ENCODE results near the gene TMEM117. TPM values are rescaled to one million over a fixed set of nuclear protein-coding genes. Genes with fewer than 3 reads are reported as not detected.

TMEM117 gene
- polyA plus RNA-seq, 1 donor (not counting 4 experiments of a cell fraction or from before 2014, with no cell fraction given) = 8.5 TPM

DNA sequence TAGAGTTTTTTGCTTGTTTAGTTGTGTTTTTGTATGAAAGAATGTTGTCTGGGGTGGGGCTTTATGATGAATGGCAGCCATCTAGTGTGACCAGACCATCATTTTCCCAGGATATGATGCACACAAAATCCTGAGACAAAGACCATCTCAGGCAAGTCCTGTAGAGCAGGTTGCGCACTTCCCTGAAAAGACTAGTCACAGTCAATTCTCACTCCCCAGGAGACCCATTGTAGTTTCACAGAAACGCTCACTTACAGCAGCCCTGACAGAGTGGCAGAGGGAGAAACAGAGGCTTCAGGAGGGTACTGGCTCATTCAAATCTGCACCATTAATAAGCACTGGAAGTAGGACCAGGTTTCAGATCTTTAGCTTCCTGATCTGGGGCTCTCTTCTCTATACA lies 183.2 kb downstream of the TMEM117 start:
- FAIRE-seq = peak; percentile 26
- Histone ChIP-seq H3K9me1 (ENCODE audit: control insufficient read depth, extremely low read depth, insufficient read depth, low read length) (no peaks in the 10 kb centered on the region), H4K20me1 (ENCODE audit: control insufficient read depth, extremely low read depth, insufficient read depth, low read length) (no peaks in the 10 kb centered on the region), H3K4me2 (ENCODE audit: control insufficient read depth, extremely low read depth, insufficient read depth, low read depth, low read length) (no peak overlapping the region), H3K9me3 (ENCODE audit: control insufficient read depth, low read depth, low read length) (no peaks in the 10 kb centered on the region), H2AFZ (ENCODE audit: control insufficient read depth, low read length) (no peak overlapping the region), H3K27me3 (ENCODE audit: control insufficient read depth, extremely low read depth, insufficient read depth, low read length) (no peaks in the 10 kb centered on the region), H3K79me2 (ENCODE audit: control insufficient read depth, insufficient read depth, low read length) (no peaks in the 10 kb centered on the region), H3K4me3 (ENCODE audit: control insufficient read depth in 2 of 3, extremely low read depth in 1 of 3, insufficient read depth in 2 of 3, low read depth in 1 of 3, low read length in 3 of 3) (no peak overlapping the region), H3K27ac (ENCODE audit: control insufficient read depth, insufficient read depth, low read length) (no peak overlapping the region), H3K4me1 (ENCODE audit: control insufficient read depth, extremely low read depth, insufficient read depth, low read length) (no peaks in the 10 kb centered on the region), H3K9ac (ENCODE audit: control insufficient read depth, extremely low read depth, insufficient read depth, low read length) (no peak overlapping the region), H3K36me3 (ENCODE audit: control insufficient read depth in 2 of 2, extremely low read depth in 1 of 2, insufficient read depth in 2 of 2, low read length in 2 of 2) (no peaks in the 10 kb centered on the region)
- dilution Hi-C loops (cut with MboI; ENCODE audit: extremely low pct_ligation_motif_present, low sequenced_read_pairs) = no loop called here
- TF ChIP-seq CTCF (optimal IDR thresholded peaks at IDR 0.05 in 1 of 3, IDR thresholded peaks at IDR 0.05 in 1 of 3, conservative IDR thresholded peaks at IDR 0.05 in 1 of 3; ENCODE audit: extremely low read depth in 1 of 3, insufficient read depth in 2 of 3, low read length in 3 of 3) = no peak
- TF ChIP-seq EZH2 (IDR thresholded peaks at IDR 0.05; ENCODE audit: low read length) = no peak
- DNase-seq (ENCODE audit: low read depth, low spot score) = no peak

GRCh38 chr12:44020555-44020954 lies 184.7 kb downstream of the TMEM117 start:
- Histone ChIP-seq H3K79me2 (ENCODE audit: control insufficient read depth, insufficient read depth, low read length) (no peaks in the 10 kb centered on the region), H3K9ac (ENCODE audit: control insufficient read depth, extremely low read depth, insufficient read depth, low read length) (no peak overlapping the region), H3K4me2 (ENCODE audit: control insufficient read depth, extremely low read depth, insufficient read depth, low read depth, low read length) (no peak overlapping the region), H2AFZ (ENCODE audit: control insufficient read depth, low read length) (no peak overlapping the region), H3K4me3 (ENCODE audit: control insufficient read depth in 2 of 3, extremely low read depth in 1 of 3, insufficient read depth in 2 of 3, low read depth in 1 of 3, low read length in 3 of 3) (no peak overlapping the region), H3K36me3 (ENCODE audit: control insufficient read depth in 2 of 2, extremely low read depth in 1 of 2, insufficient read depth in 2 of 2, low read length in 2 of 2) (no peaks in the 10 kb centered on the region), H3K9me1 (ENCODE audit: control insufficient read depth, extremely low read depth, insufficient read depth, low read length) (no peaks in the 10 kb centered on the region), H3K27me3 (ENCODE audit: control insufficient read depth, extremely low read depth, insufficient read depth, low read length) (no peaks in the 10 kb centered on the region), H4K20me1 (ENCODE audit: control insufficient read depth, extremely low read depth, insufficient read depth, low read length) (no peaks in the 10 kb centered on the region), H3K9me3 (ENCODE audit: control insufficient read depth, low read depth, low read length) (no peaks in the 10 kb centered on the region), H3K27ac (ENCODE audit: control insufficient read depth, insufficient read depth, low read length) (no peak overlapping the region), H3K4me1 (ENCODE audit: control insufficient read depth, extremely low read depth, insufficient read depth, low read length) (no peaks in the 10 kb centered on the region)
- dilution Hi-C loops (cut with MboI; ENCODE audit: extremely low pct_ligation_motif_present, low sequenced_read_pairs) = no loop called here
- no peak for TF ChIP-seq EZH2 (IDR thresholded peaks at IDR 0.05; ENCODE audit: low read length)
- DNase-seq (ENCODE audit: low read depth, low spot score) (no peak), FAIRE-seq (no peak)

GRCh38 chr12:44021471-44021971 lies 185.6 kb downstream of the TMEM117 start:
- Histone ChIP-seq H3K4me2 (ENCODE audit: control insufficient read depth, extremely low read depth, insufficient read depth, low read depth, low read length) (no peak overlapping the region), H3K9ac (ENCODE audit: control insufficient read depth, extremely low read depth, insufficient read depth, low read length) (no peak overlapping the region), H3K4me1 (ENCODE audit: control insufficient read depth, extremely low read depth, insufficient read depth, low read length) (no peaks in the 10 kb centered on the region), H3K79me2 (ENCODE audit: control insufficient read depth, insufficient read depth, low read length) (no peaks in the 10 kb centered on the region), H3K36me3 (ENCODE audit: control insufficient read depth in 2 of 2, extremely low read depth in 1 of 2, insufficient read depth in 2 of 2, low read length in 2 of 2) (no peaks in the 10 kb centered on the region), H3K27me3 (ENCODE audit: control insufficient read depth, extremely low read depth, insufficient read depth, low read length) (no peaks in the 10 kb centered on the region), H3K9me3 (ENCODE audit: control insufficient read depth, low read depth, low read length) (no peaks in the 10 kb centered on the region), H3K27ac (ENCODE audit: control insufficient read depth, insufficient read depth, low read length) (no peak overlapping the region), H3K4me3 (ENCODE audit: control insufficient read depth in 2 of 3, extremely low read depth in 1 of 3, insufficient read depth in 2 of 3, low read depth in 1 of 3, low read length in 3 of 3) (no peak overlapping the region), H4K20me1 (ENCODE audit: control insufficient read depth, extremely low read depth, insufficient read depth, low read length) (no peaks in the 10 kb centered on the region), H2AFZ (ENCODE audit: control insufficient read depth, low read length) (no peak overlapping the region), H3K9me1 (ENCODE audit: control insufficient read depth, extremely low read depth, insufficient read depth, low read length) (no peaks in the 10 kb centered on the region)
- TF ChIP-seq CTCF (optimal IDR thresholded peaks at IDR 0.05 in 1 of 3, IDR thresholded peaks at IDR 0.05 in 1 of 3, conservative IDR thresholded peaks at IDR 0.05 in 1 of 3; ENCODE audit: extremely low read depth in 1 of 3, insufficient read depth in 2 of 3, low read length in 3 of 3) (no peak), EZH2 (IDR thresholded peaks at IDR 0.05; ENCODE audit: low read length) (no peak)
- DNase-seq (ENCODE audit: low read depth, low spot score) (no peak), FAIRE-seq (no peak)
- dilution Hi-C loops (cut with MboI; ENCODE audit: extremely low pct_ligation_motif_present, low sequenced_read_pairs) = no loop called here

All from keratinocyte (primary cell).